HepG2 (cell line): ENCODE measurements around the gene NOP9. TPM values are rescaled to one million over a fixed set of nuclear protein-coding genes. Genes with fewer than 3 reads are reported as not detected.

Experiments
- ATAC-seq: fragments of 200-7000 bp; cut with Tn5 transposase; 3 replicates; pipeline ENCODE4 v1.9.1; 2020; ENCODE audit warnings: mild to moderate bottlenecking, moderate library complexity
- BruUV-seq: library from RNA; stranded (reverse); fragments of 400-500 nt; replicated peaks from 2 replicates; lab custom pipeline; 2021; lab: Mats Ljungman, UMichigan
- CTCF ChIA-PET: fragments of 300-600 bp; formaldehyde crosslinking; extraction: SDS; loops from one replicate; lab custom pipeline; 2021; ENCODE audit warnings: low total read pairs, inconsistent platforms, low intra/inter-chr PET ratio; lab: Yijun Ruan, JAX
- POLR2A ChIA-PET: fragments of 350-600 bp; sonication (Branson Sonifier 250); formaldehyde crosslinking; loops from one replicate; lab custom pipeline; 2020; ENCODE audit warnings: antibody characterized with exemption, inconsistent platforms; lab: Yijun Ruan, JAX
- DNase-seq: peaks from one replicate; pipeline ENCODE4 v3.0.0-alpha.2; 2015; ENCODE audit warnings: low spot score
- FAIRE-seq: peaks from 3 replicates; lab custom pipeline; 2011; peaks lifted over from hg19 to GRCh38; lab: Jason Lieb, UNC
- H2AFZ ChIP-seq: one replicate; pipeline ENCODE4 v1.6.1; 2011; ENCODE audit warnings: low read length, inconsistent platforms
- H3K27ac ChIP-seq: fragments of 300-600 bp; 3 replicates; pipeline ENCODE4 v1.8.0; 2011; ENCODE audit warnings: mixed run types, mild to moderate bottlenecking, mixed read lengths, low read length, inconsistent platforms; ENCODE audit not compliant: insufficient read depth; ENCODE audit errors: extremely low read length
- H3K27me3 ChIP-seq, 2 experiments: fragments of 200-600 bp in 1 of 2; 2 replicates in 1 of 2; 3 replicates in 1 of 2; pipeline versions ENCODE4 v1.6.0 to v1.8.0; 2011; ENCODE audit warnings: low read length in 2 of 2, mild to moderate bottlenecking in 2 of 2, moderate library complexity in 2 of 2, inconsistent platforms in 1 of 2; ENCODE audit not compliant: insufficient read depth in 2 of 2, control insufficient read depth in 1 of 2
- H3K36me3 ChIP-seq, 2 experiments: fragments of 200-600 bp in 1 of 2; replicated peaks in 1 of 2; 2 replicates in 1 of 2; 3 replicates in 1 of 2; pipeline versions ENCODE4 v1.5.1 to v1.8.0; 2011; ENCODE audit warnings: low read length in 2 of 2, inconsistent platforms in 1 of 2; ENCODE audit not compliant: insufficient read depth in 2 of 2, control insufficient read depth in 1 of 2
- H3K4me1 ChIP-seq: 2 replicates; pipeline ENCODE4 v1.5.1; 2012; ENCODE audit warnings: low read length, inconsistent platforms; ENCODE audit not compliant: insufficient read depth
- H3K4me2 ChIP-seq: 2 replicates; pipeline ENCODE4 v1.6.0; 2011; ENCODE audit warnings: low read depth, low read length, inconsistent platforms
- H3K4me3 ChIP-seq, 3 experiments: fragments of 200-600 bp in 1 of 3; sonication (generic), shearing (Covaris generic) in 1 of 3; replicated peaks in 1 of 3; 2 replicates each; pipeline ENCODE4 v1.5.1; 2011 to 2016; ENCODE audit warnings: low read length in 3 of 3, inconsistent platforms in 2 of 3, low read depth in 2 of 3, mild to moderate bottlenecking in 2 of 3, control low read depth in 1 of 3, mixed read lengths in 1 of 3; ENCODE audit not compliant: insufficient read depth in 1 of 3
- H3K79me2 ChIP-seq: one replicate; pipeline ENCODE4 v1.6.1; 2011; ENCODE audit warnings: low read length, inconsistent platforms; ENCODE audit not compliant: insufficient read depth
- H3K9ac ChIP-seq: 2 replicates; pipeline ENCODE4 v1.6.0; 2011; ENCODE audit warnings: mild to moderate bottlenecking, low read depth, low read length, inconsistent platforms; ENCODE audit not compliant: insufficient read depth
- H3K9me3 ChIP-seq: 2 replicates; pipeline ENCODE4 v1.5.1; 2012; ENCODE audit warnings: mild to moderate bottlenecking, low read length
- H4K20me1 ChIP-seq: 2 replicates; pipeline ENCODE4 v1.6.0; 2011; ENCODE audit warnings: inconsistent platforms, mild to moderate bottlenecking, low read length, moderate library complexity; ENCODE audit not compliant: insufficient read depth
- PBX2 ChIP-seq: IDR thresholded peaks from 2 replicates; pipeline ENCODE4 v1.6.1; 2016; ENCODE audit warnings: control low read depth
- WIZ ChIP-seq: sonication (generic); formaldehyde crosslinking; IDR thresholded peaks from 2 replicates; pipeline ENCODE4 v1.5.1; 2020; ENCODE audit warnings: mild to moderate bottlenecking, missing genetic modification reagents
- ZBTB20 ChIP-seq: sonication (generic); formaldehyde crosslinking; IDR thresholded peaks from 2 replicates; pipeline ENCODE4 v1.8.1; 2023; ENCODE audit warnings: missing genetic modification reagents, low read depth, mild to moderate bottlenecking, borderline replicate concordance
- ZNF10 ChIP-seq: sonication (generic); formaldehyde crosslinking; IDR thresholded peaks from 2 replicates; pipeline ENCODE4 v1.4.0; 2020; ENCODE audit warnings: mild to moderate bottlenecking, low read depth, missing genetic modification reagents, borderline replicate concordance
- ZNF280B ChIP-seq: sonication (generic); formaldehyde crosslinking; IDR thresholded peaks from 2 replicates; pipeline ENCODE4 v1.5.0; 2020; ENCODE audit warnings: missing genetic modification reagents, mild to moderate bottlenecking, borderline replicate concordance
- ZNF407 ChIP-seq: sonication (generic); formaldehyde crosslinking; IDR thresholded peaks from one replicate; pipeline ENCODE4 v1.5.1; 2020; ENCODE audit warnings: mild to moderate bottlenecking, missing genetic modification reagents; ENCODE audit errors: not compliant biosample characterization
- ZNF605 ChIP-seq: sonication (generic); formaldehyde crosslinking; IDR thresholded peaks from 2 replicates; pipeline ENCODE4 v1.8.0; 2022; ENCODE audit warnings: mild to moderate bottlenecking, missing genetic modification reagents
- WGBS: methylation state at CpG from one replicate; pipeline ENCODE4 v1.1.6; 2017; ENCODE audit warnings: low lambda C conversion rate; 5-methylcytosine and 5-hydroxymethylcytosine counted together
- in situ Hi-C: cut with HindIII; loops from 2 replicates; pipeline ENCODE4 v1.10.0; 2017; ENCODE audit warnings: low pct_unique_long_range_greater_than_20kb; ENCODE audit not compliant: extremely low pct_ligation_motif_present
- intact Hi-C: fragments of 100-400 bp; cut with micrococcal nuclease; formaldehyde crosslinking; loops from one replicate; pipeline ENCODE4 v1.10.0; 2022; ENCODE audit not compliant: unreplicated experiment
- polyA plus RNA-seq, 8 experiments: library from polyadenylated mRNA; depleted of rRNA in 3 of 8; stranded (reverse) in 7 of 8; unstranded in 1 of 8; fragments of >200 nt; fragmentation: Illumina TruSeq in 4 of 8; extraction: Trizol in 4 of 8; gene quantifications; 2 replicates each; pipeline versions ENCODE4 v1.2.1 to v1.2.3, GENCODE V29; 2011 to 2016; ENCODE audit warnings: low read depth in 4 of 8, missing spikeins in 1 of 8, mixed read lengths in 1 of 8; ENCODE audit not compliant: insufficient read depth in 1 of 8
- total RNA-seq, 5 experiments: library from RNA; depleted of rRNA; stranded (reverse); fragments of >200 nt; fragmentation: Illumina TruSeq; extraction: Trizol; gene quantifications; 2 replicates each; pipeline ENCODE4 v1.2.3, GENCODE V29; 2016; ENCODE audit warnings: low read depth in 1 of 5

The NOP9 gene
- total and polyA plus RNA-seq, 2 of the 13 experiments (the other 11 are each of a cell fraction or from before 2014, with no cell fraction given), result 24.5 to 61.6 TPM

GRCh38 chr14:24339284-24340151 lies 39.9 kb downstream of the NOP9 start, which contains the start of gene RIPK3:
RIPK3 (minus strand) TSS chr14:24339991; CDS start chr14:24339826, 165 bp downstream.
- POLR2A ChIA-PET, result interaction anchor here (0.7 to 1.3 kb wide), 3 partner anchors 91 to 226 kb away, joined by 3 to 5 read pairs (median 4); partner anchors contain the start of gene KHNYN
- DNase-seq (no peak), FAIRE-seq (no peak), ATAC-seq (no peak)
- H3K4me1 ChIP-seq, result peaks cover 20% of the 10 kb centered on the region
- H3K4me3 ChIP-seq, result no peak within 1 kb of the TSS
- no TSS peak for BruUV-seq
- no peak within 1 kb of the TSS for H3K9ac ChIP-seq
- H4K20me1 ChIP-seq, result no peaks in the 10 kb centered on the region
- H3K36me3 ChIP-seq, result no peaks in the 10 kb centered on the region
- CTCF ChIA-PET, result no interaction called here
- no peaks in the 10 kb centered on the region for H3K79me2 ChIP-seq
- peaks cover 8 to 57% of the 10 kb centered on the region in 2 experiments; a peak in 4 of 5 replicates for H3K27me3 ChIP-seq
- in situ Hi-C loops (no loop called here), intact Hi-C loops (no loop called here)
- H3K4me2 ChIP-seq, result no peak within 1 kb of the TSS
- TF ChIP-seq WIZ (CRISPR knock-in tag) (0 out of 2 replicates have a peak, but pooled peaks have one; percentile 28), ZNF10 (CRISPR knock-in tag) (no peak), ZNF280B (peak; percentile 82; the same call in 1 of the 2 replicates), ZNF605 (CRISPR knock-in tag) (no peak), ZNF407 (CRISPR knock-in tag) (peak; percentile 78), PBX2 (CRISPR knock-in tag) (no peak), ZBTB20 (CRISPR knock-in tag) (no peak)
- H3K27ac ChIP-seq, result no peak within 1 kb of the TSS
- WGBS, result 72% methylated on average over 51 of the region's 51 CpGs
- H2AFZ ChIP-seq, result no peak within 1 kb of the TSS
- H3K9me3 ChIP-seq, result no peaks in the 10 kb centered on the region
